ENCODE data around the gene APOBEC3H. TPM values are rescaled to one million over a fixed set of nuclear protein-coding genes. Genes with fewer than 3 reads are reported as not detected.

APOBEC3H gene
- total RNA-seq, 1 experiment from 2014 or later: not detected

GRCh38 chr22:39110631-39111561 is 13.9 kb downstream of the APOBEC3H start:
- ChIA-PET POLR2A (no interaction called here), CTCF (no interaction called here)
- in situ Hi-C loops (cut with HindIII; ENCODE audit: low pct_unique_long_range_greater_than_20kb, low sequenced_read_pairs): no loop called here
- Histone ChIP-seq H3K4me3 (ENCODE audit: low read depth in 2 of 2, low read length in 2 of 2) (no peak overlapping the region), H3K9me3 (ENCODE audit: control insufficient read depth, insufficient read depth, low read depth, low read length) (no peaks in the 10 kb centered on the region), H3K36me3 (ENCODE audit: control insufficient read depth, insufficient read depth, low read length) (no peaks in the 10 kb centered on the region), H3K4me1 (ENCODE audit: control insufficient read depth, insufficient read depth, low read length) (no peaks in the 10 kb centered on the region), H3K27ac (ENCODE audit: low read length) (no peak overlapping the region), H3K27me3 (ENCODE audit: control insufficient read depth, insufficient read depth, low read length) (no peaks in the 10 kb centered on the region)
- no TSS peak for BruUV-seq (replicated peaks)
- intact Hi-C loops (cut with micrococcal nuclease; ENCODE audit: unreplicated experiment): no loop called here
- ATAC-seq (no peak), DNase-seq (ENCODE audit: low read depth, low spot score) (no peak)
- TF ChIP-seq TCF7L2 (IDR thresholded peaks at IDR 0.05; ENCODE audit: low read depth, low read length) (no peak), REST (IDR thresholded peaks at IDR 0.05; ENCODE audit: insufficient read depth in 1 of 2, low read depth in 2 of 2, low read length in 1 of 2) (no peak), POLR2AphosphoS5 (IDR thresholded peaks at IDR 0.05; ENCODE audit: low read depth, low read length) (no peak), SIN3A (IDR thresholded peaks at IDR 0.05; ENCODE audit: borderline replicate concordance, insufficient read depth, low read depth, low read length) (no peak), CTCF (IDR thresholded peaks at IDR 0.05) (no peak)

GRCh38 chr22:39114112-39114511 is 17.1 kb downstream of the APOBEC3H start:
- ATAC-seq: no peak

More at GRCh38 chr22:39114112-39114511, 17.1 kb downstream of the APOBEC3H start:
- in situ Hi-C loops (cut with HindIII; ENCODE audit: low pct_unique_long_range_greater_than_20kb, low sequenced_read_pairs): no loop called here
- ChIA-PET CTCF (interaction anchor here (0.5 kb wide), 1 partner anchor 67 kb away, joined by 4 read pairs; no protein-coding TSS in a partner anchor), POLR2A (no interaction called here)
- Histone ChIP-seq H3K9me3 (ENCODE audit: control insufficient read depth, insufficient read depth, low read depth, low read length) (no peaks in the 10 kb centered on the region), H3K27ac (ENCODE audit: low read length) (no peak overlapping the region), H3K36me3 (ENCODE audit: control insufficient read depth, insufficient read depth, low read length) (no peaks in the 10 kb centered on the region), H3K4me1 (ENCODE audit: control insufficient read depth, insufficient read depth, low read length) (no peaks in the 10 kb centered on the region), H3K4me3 (ENCODE audit: low read depth in 2 of 2, low read length in 2 of 2) (no peak overlapping the region), H3K27me3 (ENCODE audit: control insufficient read depth, insufficient read depth, low read length) (no peaks in the 10 kb centered on the region)
- intact Hi-C loops (cut with micrococcal nuclease; ENCODE audit: unreplicated experiment): no loop called here
- TF ChIP-seq POLR2AphosphoS5 (IDR thresholded peaks at IDR 0.05; ENCODE audit: low read depth, low read length): no peak
- TF ChIP-seq REST (IDR thresholded peaks at IDR 0.05; ENCODE audit: insufficient read depth in 1 of 2, low read depth in 2 of 2, low read length in 1 of 2): no peak
- no TSS peak for BruUV-seq (replicated peaks)
- DNase-seq (ENCODE audit: low read depth, low spot score): no peak

Measured in Panc1 (cell line).